CD4-positive, alpha-beta T cell treated with Interleukin-15 for 4 hours (primary cell): ENCODE results near the gene TST.

Source experiments
- DNase-seq: peaks from one replicate; pipeline ENCODE4 v3.0.0-alpha.2; 2020; ENCODE audit warnings: low spot score

Gene TST

GRCh38 chr22:37032134-37032534 lies 12.9 kb upstream of the TST start:
- DNase-seq, result no peak

- no peak for DNase-seq
These were observed 11.5 kb upstream of the TST start for GRCh38 chr22:37030560-37031281.

GRCh38 chr22:37028692-37029674 lies 9.7 kb upstream of the TST start:
- no peak for DNase-seq

GRCh38 chr22:37027556-37027955 lies 8.3 kb upstream of the TST start:
- no peak for DNase-seq

- DNase-seq, result no peak
These were observed 7.1 kb upstream of the TST start for GRCh38 chr22:37026325-37026724.

GRCh38 chr22:37025500-37026070 lies 6.3 kb upstream of the TST start:
- DNase-seq, result no peak

- DNase-seq, result no peak
These were observed 5.3 kb upstream of the TST start for GRCh38 chr22:37024339-37025157.

DNA sequence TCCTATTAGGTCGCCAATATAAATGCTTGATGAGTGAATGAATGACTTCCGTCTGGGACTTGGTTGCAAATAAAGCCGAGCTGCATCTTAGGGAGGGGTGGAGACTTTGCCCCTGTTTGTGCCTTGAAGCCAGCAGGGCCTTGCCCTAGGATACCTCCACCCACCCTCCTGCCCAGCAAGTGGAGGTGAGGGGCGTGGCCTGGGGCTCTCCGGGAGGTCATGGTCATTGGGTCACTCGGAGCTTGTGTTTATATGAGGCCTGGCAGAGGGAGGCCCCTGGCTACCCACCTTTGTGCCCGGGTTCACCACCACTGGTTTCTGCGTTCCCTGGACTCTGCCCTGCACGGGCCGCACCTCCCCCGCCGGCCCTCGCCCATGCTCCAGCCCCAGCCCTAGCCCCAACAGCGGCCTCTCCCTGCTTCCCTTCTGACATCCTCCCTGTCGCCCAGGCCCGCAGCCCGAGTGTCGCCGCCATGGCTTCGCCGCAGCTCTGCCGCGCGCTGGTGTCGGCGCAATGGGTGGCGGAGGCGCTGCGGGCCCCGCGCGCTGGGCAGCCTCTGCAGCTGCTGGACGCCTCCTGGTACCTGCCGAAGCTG lies 4.6 kb upstream of the TST start:
- no peak for DNase-seq

DNA sequence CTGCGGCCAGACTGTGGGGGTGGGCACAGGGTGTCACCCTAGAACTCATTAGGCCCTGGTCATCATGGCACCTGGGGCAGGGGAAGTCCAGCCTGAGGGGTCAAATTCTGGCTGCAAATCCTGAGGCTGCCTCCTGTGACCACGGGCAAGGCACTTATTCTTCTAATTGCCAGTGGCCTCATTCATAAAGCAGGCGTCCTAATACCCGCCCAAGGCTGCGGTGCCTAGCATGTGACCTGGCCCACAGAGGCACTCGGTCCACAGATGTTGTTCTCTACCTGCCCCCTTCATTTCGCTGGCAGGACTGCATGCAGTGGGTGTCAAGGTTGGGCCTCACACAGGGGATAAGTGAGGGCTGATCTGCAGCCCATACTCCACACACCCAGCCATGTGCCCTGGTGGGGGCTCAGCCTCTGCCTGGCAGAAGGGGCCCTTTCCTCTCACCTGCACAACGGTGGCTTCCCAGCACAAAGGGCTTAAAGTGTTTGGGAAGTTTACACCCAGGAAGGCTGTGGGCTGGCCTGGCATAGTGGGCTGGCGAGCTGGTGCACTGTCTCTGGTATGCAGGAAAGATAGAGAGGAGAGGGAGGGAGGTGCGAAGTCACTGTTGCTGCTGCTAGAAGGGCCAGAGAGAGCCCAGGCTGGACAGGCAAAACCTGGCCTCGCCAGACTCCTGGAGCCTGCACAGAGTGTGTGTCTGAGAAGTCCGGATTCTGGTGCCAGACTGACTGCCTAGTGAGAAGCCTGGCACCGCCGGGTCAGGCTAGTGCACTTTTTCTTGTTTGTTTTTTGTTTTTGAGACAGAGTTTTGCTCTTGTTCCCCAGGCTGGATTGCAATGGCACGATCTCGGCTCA lies 3.5 kb upstream of the TST start:
- no peak for DNase-seq

- peak; percentile 56 for DNase-seq
These were observed 2.6 kb upstream of the TST start for GRCh38 chr22:37021710-37022482.

GRCh38 chr22:37021041-37021440 lies 1.8 kb upstream of the TST start:
- no peak for DNase-seq

DNA sequence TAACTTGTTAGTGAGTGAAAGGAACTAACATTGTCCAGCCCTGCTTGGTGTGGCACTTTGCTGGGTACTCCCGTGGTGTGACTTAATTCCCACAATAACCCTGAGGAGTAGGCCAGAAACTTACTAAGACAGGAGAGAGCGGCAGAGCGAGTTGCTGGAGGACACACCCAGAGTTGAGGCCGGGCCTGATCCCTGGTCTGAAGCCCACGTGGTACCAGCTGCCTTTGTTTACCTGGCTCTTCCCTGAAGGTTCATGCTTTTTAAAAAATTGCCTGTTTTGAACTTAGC lies 889 bp upstream of the TST start:
- DNase-seq, result no peak

DNA sequence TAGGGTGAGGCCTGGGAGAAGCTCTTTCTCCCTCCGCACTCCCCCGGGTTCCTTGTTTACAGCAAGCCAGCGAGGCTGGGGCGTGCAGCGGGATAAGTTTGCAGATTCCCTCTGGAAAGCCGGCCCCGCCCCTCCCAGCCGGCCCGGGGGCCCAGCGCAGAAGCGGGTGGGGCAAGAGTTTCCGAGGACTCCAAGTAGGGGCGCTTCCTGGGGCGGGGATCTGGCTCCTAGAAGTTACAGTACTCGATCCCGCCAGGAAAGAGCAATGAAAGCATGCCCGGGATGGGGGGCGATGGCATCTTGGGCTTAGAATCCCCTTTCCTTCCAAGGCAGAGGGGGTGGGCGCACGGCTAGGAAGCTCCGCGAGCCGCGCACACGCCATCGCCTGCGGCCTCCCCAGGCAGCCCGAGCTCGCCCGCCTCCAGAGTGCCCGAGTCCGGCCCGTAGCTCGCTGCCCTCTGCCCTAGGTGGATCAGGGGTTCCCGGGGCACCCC lies 385 bp downstream of the TST start:
- no peak for DNase-seq

GRCh38 chr22:37018086-37018814 lies 997 bp downstream of the TST start:
- no peak for DNase-seq

- DNase-seq, result no peak
These were observed 1.9 kb downstream of the TST start for GRCh38 chr22:37017356-37017755.

DNA sequence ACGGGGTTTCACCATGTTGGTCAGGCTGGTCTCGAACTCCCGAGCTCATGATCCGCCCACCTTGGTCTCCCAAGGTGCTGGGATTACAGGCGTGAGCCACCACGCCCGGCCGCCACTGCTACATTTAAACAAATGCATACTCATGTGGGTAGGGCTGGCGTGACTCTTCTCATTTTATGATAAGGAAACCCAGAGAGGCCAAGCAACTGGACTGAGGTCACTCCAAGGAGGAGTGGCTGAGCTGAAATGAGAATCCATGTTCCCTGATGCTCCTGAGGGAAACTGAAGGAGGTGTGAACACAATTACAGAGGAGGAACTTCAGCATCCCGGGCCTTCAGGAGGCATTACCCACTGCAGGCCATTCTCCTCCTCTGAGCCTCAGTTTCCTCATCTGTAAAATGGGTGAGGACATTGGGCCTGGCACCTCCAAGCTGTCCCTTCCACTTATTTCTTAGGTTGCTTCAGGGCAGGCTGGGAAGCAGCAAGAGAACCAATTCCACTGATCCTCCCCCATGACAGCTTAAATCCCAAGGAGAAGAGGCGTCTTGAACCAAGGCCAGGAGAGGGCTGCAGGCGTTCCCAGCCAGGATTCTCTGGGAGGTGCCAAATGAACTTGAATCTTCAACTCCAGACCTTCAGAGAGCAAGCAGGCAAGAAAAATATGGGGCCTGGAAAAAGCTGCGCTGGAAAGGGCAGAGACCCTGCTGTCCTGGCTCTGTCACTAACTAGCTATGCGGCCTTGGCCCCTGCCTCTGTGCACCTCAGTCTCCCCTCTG lies 2.9 kb downstream of the TST start:
- DNase-seq, result no peak

DNA sequence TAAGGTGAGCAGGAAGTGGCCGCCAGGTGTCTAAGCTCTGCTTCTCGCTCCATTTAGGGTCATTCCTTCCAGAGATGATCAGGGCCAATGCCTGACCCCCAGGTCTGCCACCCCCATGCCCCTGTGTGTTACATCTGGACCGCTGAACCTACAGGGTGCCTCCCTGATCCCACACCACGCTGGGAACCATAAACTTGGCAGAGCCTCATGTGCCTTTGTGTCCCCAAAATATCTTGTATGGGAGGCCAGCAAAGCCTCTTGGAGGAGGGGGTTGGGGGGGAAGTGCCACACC lies 3.7 kb downstream of the TST start:
- DNase-seq, result no peak

- DNase-seq, result no peak
These were observed 4.2 kb downstream of the TST start for GRCh38 chr22:37014835-37015586.
